ENCODE measurements around the gene OR13C8.

- TF ChIP-seq CTCF (IDR thresholded peaks at IDR 0.05; ENCODE audit: borderline replicate concordance, extremely low read depth, low read length, poor library complexity, severe bottlenecking) (no peak), EZH2 (IDR thresholded peaks at IDR 0.05; ENCODE audit: borderline replicate concordance, low read depth, low read length, severe bottlenecking) (no peak)
These were observed 11.9 kb upstream of the OR13C8 start for GRCh38 chr9:104556830-104557634.
